T-helper 2 cell treated with Interferon-gamma antibody and Interleukin-4, amounts not matched to agents 5 μg/mL and 100 μg/mL, for 36 hours (primary cell): Measurements from ENCODE around the gene USH1C.

Experiments
- DNase-seq: peaks from one replicate; pipeline ENCODE4 v3.0.0; 2021; ENCODE audit warnings: low spot score
- H3K27ac Mint-ChIP-seq: one replicate; pipeline ENCODE4 v1.8.0; 2021; ENCODE audit warnings: mild to moderate bottlenecking, mixed read lengths
- H3K27me3 Mint-ChIP-seq: one replicate; pipeline ENCODE4 v1.8.0; 2021; ENCODE audit warnings: low read depth, mixed read lengths
- H3K36me3 Mint-ChIP-seq: one replicate; pipeline ENCODE4 v1.8.0; 2021; ENCODE audit warnings: low read depth, mixed read lengths
- H3K4me1 Mint-ChIP-seq: one replicate; pipeline ENCODE4 v1.8.0; 2021; ENCODE audit warnings: low read depth, mixed read lengths
- H3K4me3 Mint-ChIP-seq: one replicate; pipeline ENCODE4 v1.8.0; 2022; ENCODE audit warnings: mild to moderate bottlenecking, moderate library complexity, mixed read lengths
- H3K9me3 Mint-ChIP-seq: one replicate; pipeline ENCODE4 v1.8.0; 2021; ENCODE audit warnings: mixed read lengths

The USH1C gene

GRCh38 chr11:17544181-17544622, at the start of gene USH1C:
Gene USH1C (minus strand): TSS chr11:17544416. CDS start chr11:17544307, 109 bp downstream.
- Mint-ChIP-seq H3K27me3 (peaks cover 43% of the 10 kb centered on the region), H3K9me3 (no peaks in the 10 kb centered on the region), H3K36me3 (no peaks in the 10 kb centered on the region), H3K27ac (no peak within 1 kb of the TSS), H3K4me1 (no peaks in the 10 kb centered on the region), H3K4me3 (no peak within 1 kb of the TSS)
- DNase-seq, result peak; percentile 20

- Mint-ChIP-seq H3K9me3 (no peaks in the 10 kb centered on the region), H3K27ac (no peak overlapping the region), H3K36me3 (no peaks in the 10 kb centered on the region), H3K4me3 (no peak overlapping the region), H3K4me1 (no peaks in the 10 kb centered on the region), H3K27me3 (peaks cover 2% of the 10 kb centered on the region)
- DNase-seq, result no peak
Measured at GRCh38 chr11:17593466-17594245, 49.4 kb upstream of the USH1C start.

- Mint-ChIP-seq H3K36me3 (no peaks in the 10 kb centered on the region), H3K9me3 (no peaks in the 10 kb centered on the region), H3K27ac (no peak overlapping the region), H3K4me1 (no peaks in the 10 kb centered on the region), H3K4me3 (no peak overlapping the region), H3K27me3 (peaks cover 2% of the 10 kb centered on the region)
- no peak for DNase-seq
Measured at GRCh38 chr11:17591293-17591692, 47.1 kb upstream of the USH1C start.

DNA sequence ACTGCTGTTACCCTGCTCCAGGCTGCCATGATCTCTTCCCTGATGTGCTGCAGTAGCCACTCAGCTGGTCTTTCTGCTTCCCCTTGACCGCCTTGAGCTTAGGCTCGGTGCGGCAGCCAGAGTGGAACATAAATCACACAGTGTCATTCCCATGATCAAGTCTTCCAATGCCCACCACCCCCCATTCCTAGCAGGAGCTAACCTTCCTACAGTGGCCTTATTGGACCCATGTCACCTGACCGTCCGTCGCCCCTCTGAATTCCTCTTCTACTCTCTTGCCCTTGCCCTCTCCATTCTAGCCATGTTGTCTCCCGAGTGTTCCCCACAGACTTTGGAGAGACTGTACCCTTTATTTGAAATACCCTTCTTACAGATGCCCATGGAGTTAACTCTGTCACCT, 46.2 kb upstream of the USH1C start:
- Mint-ChIP-seq H3K27me3 (peaks cover 2% of the 10 kb centered on the region), H3K27ac (no peak overlapping the region), H3K4me3 (no peak overlapping the region), H3K9me3 (no peaks in the 10 kb centered on the region), H3K4me1 (no peaks in the 10 kb centered on the region), H3K36me3 (no peaks in the 10 kb centered on the region)
- no peak for DNase-seq

- no peaks in the 10 kb centered on the region for H3K4me1 Mint-ChIP-seq
- no peak overlapping the region for H3K4me3 Mint-ChIP-seq
Measured at GRCh38 chr11:17588721-17589120, 44.5 kb upstream of the USH1C start.

GRCh38 chr11:17588166-17588565, 44.0 kb upstream of the USH1C start:
- peaks cover 11% of the 10 kb centered on the region for H3K27me3 Mint-ChIP-seq
- H3K4me3 Mint-ChIP-seq, result no peak overlapping the region
- H3K27ac Mint-ChIP-seq, result no peak overlapping the region
- no peaks in the 10 kb centered on the region for H3K36me3 Mint-ChIP-seq
- H3K4me1 Mint-ChIP-seq, result no peaks in the 10 kb centered on the region
- H3K9me3 Mint-ChIP-seq, result no peaks in the 10 kb centered on the region
- DNase-seq, result no peak

More at GRCh38 chr11:17588721-17589120, 44.5 kb upstream of the USH1C start:
- Mint-ChIP-seq H3K9me3 (no peaks in the 10 kb centered on the region), H3K27me3 (peaks cover 8% of the 10 kb centered on the region), H3K27ac (no peak overlapping the region), H3K36me3 (no peaks in the 10 kb centered on the region)
- no peak for DNase-seq

- DNase-seq, result no peak
- no peaks in the 10 kb centered on the region for H3K36me3 Mint-ChIP-seq
Measured at GRCh38 chr11:17585911-17586695, 41.9 kb upstream of the USH1C start.

GRCh38 chr11:17581732-17582053, 37.5 kb upstream of the USH1C start:
- DNase-seq, result no peak

More at GRCh38 chr11:17585911-17586695, 41.9 kb upstream of the USH1C start:
- H3K27me3 Mint-ChIP-seq, result peaks cover 15% of the 10 kb centered on the region
- no peaks in the 10 kb centered on the region for H3K9me3 Mint-ChIP-seq
- no peaks in the 10 kb centered on the region for H3K4me1 Mint-ChIP-seq
- no peak overlapping the region for H3K4me3 Mint-ChIP-seq
- H3K27ac Mint-ChIP-seq, result no peak overlapping the region

GRCh38 chr11:17581036-17581731, 37.0 kb upstream of the USH1C start:
- Mint-ChIP-seq H3K9me3 (no peaks in the 10 kb centered on the region), H3K4me1 (no peaks in the 10 kb centered on the region), H3K36me3 (no peaks in the 10 kb centered on the region), H3K27me3 (peaks cover 22% of the 10 kb centered on the region), H3K4me3 (no peak overlapping the region), H3K27ac (no peak overlapping the region)
- no peak for DNase-seq

More at GRCh38 chr11:17581732-17582053, 37.5 kb upstream of the USH1C start:
- no peaks in the 10 kb centered on the region for H3K4me1 Mint-ChIP-seq
- H3K36me3 Mint-ChIP-seq, result no peaks in the 10 kb centered on the region
- no peaks in the 10 kb centered on the region for H3K9me3 Mint-ChIP-seq
- H3K4me3 Mint-ChIP-seq, result no peak overlapping the region
- peaks cover 22% of the 10 kb centered on the region for H3K27me3 Mint-ChIP-seq
- H3K27ac Mint-ChIP-seq, result no peak overlapping the region

DNA sequence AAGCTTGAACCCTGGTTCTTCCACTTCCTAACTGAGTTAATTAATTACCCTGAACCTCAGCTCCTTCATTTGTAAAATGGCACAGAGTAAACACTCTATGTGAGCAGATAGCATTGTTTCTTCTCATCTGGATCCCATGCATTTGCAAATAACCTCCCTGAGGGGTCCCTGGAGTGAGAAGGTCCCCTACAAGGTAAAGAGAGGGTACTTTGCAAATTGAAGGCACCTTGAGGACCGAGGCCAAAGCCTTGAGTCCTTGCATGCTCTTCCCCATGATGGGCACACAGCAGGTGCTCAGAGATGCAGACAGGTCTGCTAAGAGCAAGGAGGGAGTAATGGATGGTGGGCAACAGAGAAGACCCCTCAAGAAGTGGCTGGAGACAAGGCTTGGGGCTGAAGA, 36.1 kb upstream of the USH1C start:
- H3K27ac Mint-ChIP-seq, result no peak overlapping the region
- H3K36me3 Mint-ChIP-seq, result no peaks in the 10 kb centered on the region
- H3K4me1 Mint-ChIP-seq, result no peaks in the 10 kb centered on the region
- H3K9me3 Mint-ChIP-seq, result no peaks in the 10 kb centered on the region
- peaks cover 20% of the 10 kb centered on the region for H3K27me3 Mint-ChIP-seq
- DNase-seq, result no peak
- H3K4me3 Mint-ChIP-seq, result no peak overlapping the region

DNA sequence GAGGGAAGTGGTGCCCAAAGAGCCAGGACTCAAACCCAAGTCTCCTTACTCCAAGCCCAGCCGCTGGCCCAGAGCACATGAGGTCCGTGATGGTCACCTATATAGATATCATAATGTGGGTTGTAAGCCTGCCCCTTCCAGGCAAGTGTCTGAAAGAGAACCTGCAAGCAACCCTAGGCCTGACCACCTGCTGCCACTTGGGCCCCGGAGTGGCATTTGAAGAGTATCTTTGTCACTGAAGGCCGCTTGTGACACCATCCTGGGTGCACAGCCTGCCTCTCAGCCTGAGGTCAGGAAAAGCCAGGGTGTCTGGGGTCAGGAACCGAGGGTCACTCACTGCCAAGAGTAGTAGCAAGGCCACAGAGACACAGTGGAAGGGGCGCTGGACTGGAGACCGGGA, 35.2 kb upstream of the USH1C start:
- Mint-ChIP-seq H3K36me3 (no peaks in the 10 kb centered on the region), H3K27me3 (peaks cover 20% of the 10 kb centered on the region), H3K9me3 (no peaks in the 10 kb centered on the region), H3K27ac (no peak overlapping the region), H3K4me1 (no peaks in the 10 kb centered on the region), H3K4me3 (no peak overlapping the region)
- DNase-seq, result no peak

GRCh38 chr11:17578958-17579357, 34.7 kb upstream of the USH1C start:
- Mint-ChIP-seq H3K36me3 (no peaks in the 10 kb centered on the region), H3K9me3 (no peaks in the 10 kb centered on the region), H3K4me1 (no peaks in the 10 kb centered on the region), H3K4me3 (no peak overlapping the region), H3K27me3 (peaks cover 16% of the 10 kb centered on the region), H3K27ac (no peak overlapping the region)
- DNase-seq, result no peak

DNA sequence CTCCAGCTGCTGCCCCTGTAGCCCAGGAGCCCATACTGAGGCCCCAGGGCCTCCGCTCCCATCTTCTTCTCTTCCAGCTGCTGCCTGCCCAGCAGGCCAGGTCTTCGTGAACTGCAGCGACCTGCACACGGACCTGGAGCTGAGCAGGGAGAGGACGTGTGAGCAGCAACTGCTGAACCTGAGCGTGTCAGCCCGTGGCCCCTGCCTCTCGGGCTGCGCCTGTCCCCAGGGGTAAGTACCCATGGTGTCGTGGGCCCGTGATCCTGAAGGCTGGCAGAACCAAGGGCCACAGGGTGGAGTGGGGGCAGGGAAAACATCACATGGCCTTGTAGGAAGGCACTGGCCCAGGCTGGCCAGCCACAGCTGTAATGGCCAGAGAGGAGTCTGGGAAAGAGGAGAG, 34.1 kb upstream of the USH1C start:
- H3K27ac Mint-ChIP-seq, result no peak overlapping the region
- H3K4me1 Mint-ChIP-seq, result no peaks in the 10 kb centered on the region

More for the DNA sequence above, 34.1 kb upstream of the USH1C start:
- Mint-ChIP-seq H3K36me3 (no peaks in the 10 kb centered on the region), H3K27me3 (peaks cover 12% of the 10 kb centered on the region), H3K9me3 (no peaks in the 10 kb centered on the region), H3K4me3 (no peak overlapping the region)
- DNase-seq, result no peak
